HG02642 (cell line): ENCODE data around the gene SSBP3.

Source experiments
- ATAC-seq: cut with Tn5 transposase; IDR thresholded peaks from one replicate; pipeline ENCODE4 v1.9.1; 2021; ENCODE audit warnings: mild to moderate bottlenecking; ENCODE audit not compliant: unreplicated experiment, poor library complexity

SSBP3 gene

DNA sequence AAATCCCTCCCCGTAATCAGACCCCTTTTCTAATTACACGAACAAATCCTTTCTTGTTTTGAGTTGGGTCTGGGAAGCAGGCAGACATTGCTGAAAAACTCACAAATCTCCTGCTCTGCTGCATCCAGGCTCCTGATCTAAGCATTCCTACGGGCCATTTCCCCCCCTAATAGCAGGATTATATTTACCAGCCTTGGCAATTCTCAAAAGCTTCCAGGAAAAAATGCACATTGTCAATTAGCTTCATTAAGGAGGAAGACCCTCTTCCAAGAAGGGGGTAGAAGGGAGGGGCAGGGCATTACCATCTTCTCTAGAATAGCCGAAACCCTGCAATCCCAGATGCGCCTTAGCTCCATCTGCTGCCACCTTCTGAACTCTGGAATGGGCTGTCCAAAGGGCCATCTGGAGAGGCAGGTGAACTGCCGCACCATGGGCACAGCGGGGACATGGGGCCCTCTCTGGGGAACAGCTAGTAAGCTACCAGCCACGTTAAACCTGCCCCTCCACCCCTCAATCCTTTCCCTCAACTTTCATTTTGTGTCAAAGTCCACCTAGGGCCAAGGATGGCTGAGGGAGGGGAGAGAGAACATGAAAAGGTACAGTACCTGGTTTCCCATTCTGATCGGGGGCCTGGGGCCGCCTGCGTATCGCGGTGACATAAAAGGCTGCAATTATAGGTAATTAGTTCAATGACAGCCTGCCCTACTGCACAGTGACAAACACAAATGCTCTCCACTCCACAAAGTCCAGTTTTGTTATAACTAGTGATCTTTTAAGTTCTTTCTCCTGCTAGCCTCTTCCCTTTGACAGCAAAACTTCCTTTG, 149.5 kb downstream of the SSBP3 start:
- no peak for ATAC-seq

DNA sequence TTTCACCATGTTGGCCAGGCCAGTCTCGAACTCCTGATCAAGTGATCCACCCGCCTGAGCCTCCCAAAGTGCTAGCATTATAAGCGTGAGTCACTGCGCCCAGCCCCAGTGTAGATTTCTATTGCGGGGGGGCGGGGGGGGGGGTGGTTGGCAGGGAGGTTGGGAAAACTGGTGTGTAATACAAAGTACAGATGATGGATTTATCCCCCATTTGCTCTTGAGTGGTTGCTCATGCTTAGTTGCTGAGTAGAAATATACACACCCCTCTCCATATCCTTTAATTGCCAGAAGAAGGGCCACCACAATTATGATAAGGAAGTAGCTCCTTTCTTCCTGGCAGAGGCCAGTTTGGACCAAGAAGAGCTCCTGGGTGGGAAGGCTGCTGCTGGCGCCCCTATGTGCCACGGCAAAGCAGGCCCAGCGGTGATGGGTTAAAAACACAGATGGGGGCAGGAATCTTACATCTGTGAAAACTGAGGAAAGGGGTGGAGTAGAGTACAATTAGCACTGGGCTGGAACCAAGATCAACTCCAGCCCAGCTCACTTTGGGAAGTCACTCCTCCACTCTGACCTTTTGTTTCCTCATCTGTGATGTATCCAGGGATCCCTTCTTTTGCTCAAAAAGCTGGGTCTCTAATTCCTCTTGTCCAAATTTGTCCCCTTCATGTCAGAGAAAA, 151.0 kb downstream of the SSBP3 start:
- ATAC-seq: no peak

DNA sequence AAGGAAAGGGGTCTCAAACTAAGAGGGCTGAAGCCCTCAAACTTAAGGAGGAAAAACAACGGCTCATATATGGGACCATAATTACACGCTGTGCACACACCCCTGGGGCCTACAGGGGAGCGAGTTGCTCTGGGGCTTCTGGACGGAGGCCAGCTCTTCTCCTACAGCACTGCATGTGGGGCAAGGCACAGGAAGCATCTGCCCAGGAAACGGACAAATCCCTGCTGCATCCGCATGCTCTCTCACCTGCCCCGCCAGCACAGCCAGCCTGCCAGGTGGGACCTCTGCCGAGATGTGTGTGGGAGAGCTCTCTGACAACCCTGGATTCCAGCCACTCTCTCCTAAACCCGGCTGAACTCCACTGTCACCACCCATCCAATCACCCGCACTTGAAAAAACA, 152.1 kb downstream of the SSBP3 start:
- ATAC-seq: no peak

DNA sequence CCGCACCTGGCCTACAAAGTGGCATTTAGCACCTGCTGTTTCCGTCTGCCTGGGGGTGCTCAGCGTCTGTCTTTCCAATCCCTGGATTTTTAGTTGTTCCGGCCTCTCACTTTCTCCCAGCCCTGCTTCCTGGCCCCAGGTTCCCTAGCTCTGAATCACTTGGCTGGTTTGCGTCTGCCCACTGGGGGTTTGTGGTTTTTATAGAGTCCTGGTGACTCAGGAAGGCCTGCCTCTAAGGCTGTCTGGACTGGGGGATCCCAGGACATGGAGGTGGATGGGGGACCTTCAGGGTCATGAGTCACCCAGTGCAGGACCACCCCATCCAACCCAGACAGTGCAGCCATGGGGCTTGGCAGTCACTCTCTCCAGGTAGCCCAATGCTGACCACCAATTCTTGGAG, 152.7 kb downstream of the SSBP3 start:
- ATAC-seq: no peak

DNA sequence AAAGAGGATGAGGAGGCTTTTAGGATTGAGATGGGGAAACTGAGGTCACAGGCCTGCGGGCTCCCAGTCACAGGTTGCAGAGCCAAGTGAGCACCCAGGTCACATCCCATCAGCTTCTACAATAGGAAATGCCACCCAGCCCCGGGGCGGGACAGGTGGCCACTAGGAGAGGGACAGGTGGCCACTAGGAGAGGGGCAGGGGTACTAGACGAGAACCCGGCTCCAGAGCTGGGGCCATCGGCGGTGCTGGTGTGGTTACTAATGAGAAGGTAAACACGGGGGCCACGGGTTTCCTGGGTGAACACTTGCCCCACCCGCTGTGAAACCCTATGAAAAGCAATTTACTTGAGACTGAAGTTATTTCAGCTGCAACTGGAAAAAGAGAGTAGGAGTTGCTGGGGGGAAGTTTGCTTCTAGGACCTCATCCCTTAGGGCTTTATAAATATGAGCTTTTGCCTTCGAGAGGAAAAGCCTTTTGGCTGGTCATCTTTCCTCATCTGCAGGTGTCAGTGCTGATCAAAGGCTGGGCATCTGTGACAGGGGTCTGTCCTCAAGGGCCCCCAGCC, 153.7 kb downstream of the SSBP3 start:
- no peak for ATAC-seq

DNA sequence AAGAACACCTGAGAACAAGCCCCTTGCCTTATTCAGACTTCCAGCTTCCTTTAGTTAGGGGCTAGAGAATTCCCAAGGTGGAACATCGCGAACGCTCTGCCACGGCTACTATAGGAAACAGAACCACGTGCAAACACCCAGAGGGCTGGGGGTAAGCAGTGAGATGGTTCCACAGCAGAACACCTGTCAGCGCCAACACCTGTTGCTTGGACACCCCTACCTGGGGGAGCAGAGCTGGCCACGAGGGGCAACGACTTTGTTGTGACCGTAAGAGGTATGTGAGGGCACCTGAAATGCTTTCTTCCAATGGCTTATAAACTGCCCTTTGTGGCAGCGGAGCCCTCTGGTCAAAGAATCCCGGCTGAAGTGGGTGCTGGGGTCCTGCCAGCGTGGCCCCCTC, 155.5 kb downstream of the SSBP3 start:
- ATAC-seq: no peak

DNA sequence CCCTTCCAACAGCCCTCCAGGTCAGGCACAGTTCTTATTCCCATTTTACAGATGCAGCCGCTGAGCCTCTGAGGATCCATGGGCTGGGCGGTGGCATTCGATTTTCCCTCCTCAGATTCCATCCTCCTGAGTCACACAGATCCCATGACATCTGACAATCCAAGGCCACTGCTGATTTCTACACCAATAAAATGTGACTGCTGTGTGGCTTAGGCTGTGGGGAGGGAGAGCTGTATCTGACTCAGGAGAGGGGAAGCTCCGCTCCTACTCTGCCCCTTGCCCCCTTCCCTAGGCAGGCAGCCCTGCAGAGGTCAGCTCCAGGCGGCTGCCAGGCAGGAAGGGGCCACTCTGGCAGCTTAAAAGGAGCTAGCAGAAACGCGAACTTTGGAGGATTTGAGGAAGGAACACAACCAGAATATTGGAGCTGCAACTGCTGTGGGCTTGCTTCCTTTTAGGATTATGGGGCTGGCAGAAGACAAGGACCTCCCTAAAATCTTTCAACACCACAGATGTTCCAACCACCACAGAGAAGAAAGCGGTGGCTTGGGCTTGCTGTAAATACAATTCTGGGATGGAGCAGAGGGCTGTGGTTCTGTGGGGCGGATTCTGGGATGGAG, 156.3 kb downstream of the SSBP3 start:
- no peak for ATAC-seq

DNA sequence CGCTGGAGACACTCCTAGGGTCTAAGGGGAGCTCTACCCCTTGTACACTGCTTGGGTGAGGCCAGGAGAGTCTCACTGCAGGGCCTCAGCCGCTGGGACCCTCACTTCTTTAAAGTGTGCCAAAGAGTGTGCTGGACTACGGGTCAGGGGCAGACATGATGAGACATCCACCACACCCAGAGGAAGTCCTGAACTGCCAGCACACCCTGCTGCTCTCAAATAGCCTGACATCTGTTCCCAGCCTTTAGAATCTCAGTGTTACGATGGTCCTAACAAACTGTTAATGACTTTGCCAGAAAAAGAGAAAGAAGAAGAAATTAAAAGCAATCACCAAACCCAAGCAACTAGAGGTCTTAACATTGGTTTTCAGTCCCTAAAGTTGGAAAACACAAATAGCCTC, 157.2 kb downstream of the SSBP3 start:
- no peak for ATAC-seq

DNA sequence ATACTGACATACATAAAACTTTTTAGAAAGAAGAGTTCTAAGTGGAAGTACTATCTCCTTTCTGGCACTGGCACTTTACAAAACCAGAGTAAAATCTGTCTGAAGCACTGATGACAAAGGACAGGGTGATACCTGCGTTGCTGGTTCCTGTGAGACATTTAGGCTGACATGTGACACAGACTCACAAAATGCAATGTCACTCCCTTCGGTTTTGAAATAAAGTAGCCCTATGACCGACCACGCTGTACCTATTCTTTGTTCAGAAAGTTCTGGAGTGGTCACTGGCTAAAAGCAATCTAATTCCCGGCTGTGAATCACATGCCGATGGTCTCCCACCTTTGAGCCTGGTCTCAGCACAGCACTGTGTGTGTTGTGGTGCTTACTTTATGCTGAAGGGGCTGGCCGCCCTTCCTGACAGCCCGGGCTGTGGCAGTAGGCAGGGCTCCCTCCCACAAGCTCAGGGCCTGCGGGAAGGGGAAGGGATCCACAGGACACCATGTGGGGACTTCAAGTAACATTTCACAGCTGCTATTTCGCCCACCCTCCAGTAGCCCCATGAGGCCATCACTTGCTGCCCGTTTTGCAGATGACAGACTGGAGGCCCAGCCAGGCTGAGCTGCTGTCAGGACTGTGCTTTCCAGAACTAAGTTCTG, 158.2 kb downstream of the SSBP3 start:
- ATAC-seq: no peak

DNA sequence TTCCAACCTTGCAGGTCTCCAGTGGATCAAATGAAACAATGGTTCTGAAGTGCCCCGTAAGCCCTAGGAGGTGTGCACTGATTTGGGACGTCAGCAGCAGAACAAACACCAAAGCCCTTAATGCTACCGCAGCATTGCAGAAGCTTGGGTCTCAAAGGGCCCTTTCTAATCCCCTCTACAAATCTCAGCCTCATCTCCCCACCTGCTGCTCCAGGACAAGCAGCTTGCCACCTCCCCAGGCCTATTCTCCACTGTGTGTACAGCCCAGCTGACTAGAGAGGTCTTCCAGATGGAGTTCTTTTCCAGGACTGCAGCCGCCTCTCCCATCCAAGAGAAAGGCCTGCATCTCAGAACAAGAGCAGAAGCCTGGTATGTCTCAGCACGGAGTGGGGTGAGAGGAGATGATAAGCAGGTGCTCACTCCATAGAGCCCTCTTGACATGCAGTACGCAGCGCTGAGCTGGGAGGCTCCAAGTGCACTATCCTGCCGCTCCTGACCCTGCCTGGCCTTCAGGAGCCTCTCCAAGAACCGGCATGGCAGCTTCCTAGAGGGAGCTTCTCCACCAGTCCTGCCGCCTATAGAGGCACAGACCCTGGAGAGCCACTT, 160.0 kb downstream of the SSBP3 start:
- ATAC-seq: no peak

DNA sequence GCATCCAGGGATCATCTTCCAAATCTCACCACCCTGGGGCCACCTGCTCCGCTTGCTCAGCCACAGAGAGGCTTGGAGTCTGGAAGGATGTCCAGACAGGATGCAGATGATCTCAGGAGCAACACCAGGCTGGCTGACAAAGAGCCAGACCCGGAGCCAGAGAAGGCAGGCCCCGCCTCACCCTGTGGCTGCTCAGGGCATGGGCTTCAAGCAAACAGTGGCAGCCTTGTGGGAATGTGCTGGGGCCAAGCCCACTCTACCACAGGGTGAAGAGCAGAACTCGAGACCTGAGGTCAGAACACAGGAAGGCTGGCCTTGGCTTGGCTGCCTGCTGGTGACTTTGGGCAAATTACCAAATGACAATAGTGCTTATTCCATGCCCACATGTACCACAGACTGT, 160.7 kb downstream of the SSBP3 start:
- no peak for ATAC-seq

DNA sequence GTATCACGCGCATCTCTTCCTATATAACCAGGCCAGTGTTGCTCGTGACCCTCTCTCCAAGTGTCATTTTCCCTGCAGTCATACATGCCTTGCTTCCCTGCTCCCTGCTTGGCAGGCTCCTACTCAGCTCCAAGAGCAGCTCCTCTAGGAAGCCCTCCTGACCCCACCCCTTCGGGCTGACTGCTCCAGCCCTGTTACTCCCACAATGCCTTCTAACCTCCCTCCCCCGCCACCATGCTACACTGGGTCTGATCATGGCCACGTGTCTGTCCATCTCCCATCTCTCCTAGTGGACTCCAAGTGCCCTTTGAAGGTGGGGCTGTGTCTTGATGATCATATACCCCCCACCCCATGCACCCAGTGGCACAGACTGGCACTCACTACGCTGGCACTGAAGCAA, 161.5 kb downstream of the SSBP3 start:
- ATAC-seq: no peak

DNA sequence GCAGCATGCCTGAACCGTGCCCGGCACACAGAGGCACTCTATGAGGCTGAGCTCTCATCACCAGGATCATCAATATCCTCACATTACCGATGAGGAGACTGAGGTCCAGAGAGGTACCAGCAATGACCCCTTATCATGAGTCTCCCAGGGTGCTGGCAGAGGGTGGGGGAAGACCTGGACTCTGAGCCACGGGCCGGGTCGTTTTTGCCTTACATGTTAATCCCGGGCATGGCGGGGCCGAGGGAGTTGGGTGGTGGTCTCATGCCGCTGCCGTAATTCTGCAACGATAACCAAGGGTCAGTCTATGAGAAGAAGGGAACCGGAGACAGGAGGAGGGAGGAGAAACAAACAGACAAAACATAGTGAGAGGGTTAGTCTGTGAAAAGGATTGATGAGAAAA, 163.2 kb downstream of the SSBP3 start:
- no peak for ATAC-seq

DNA sequence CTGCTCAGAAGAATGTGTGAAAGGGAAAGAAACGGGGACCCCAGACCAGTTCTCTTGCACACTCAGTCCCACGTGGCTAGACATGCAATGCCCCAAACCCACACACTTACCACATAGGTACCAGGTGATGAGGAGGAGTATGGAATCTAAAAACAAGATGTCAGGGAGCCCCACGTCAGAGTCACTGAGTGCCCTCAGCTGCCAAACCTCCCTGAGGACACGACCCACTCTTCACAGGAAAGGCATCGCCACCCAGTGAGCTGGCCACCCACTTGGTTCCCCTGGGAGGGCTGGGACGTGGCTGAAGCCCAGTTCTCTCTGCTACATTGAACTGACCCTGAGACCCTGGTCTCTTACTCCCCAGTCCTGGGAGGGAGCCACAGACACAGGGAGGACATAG, 164.8 kb downstream of the SSBP3 start:
- ATAC-seq: no peak

DNA sequence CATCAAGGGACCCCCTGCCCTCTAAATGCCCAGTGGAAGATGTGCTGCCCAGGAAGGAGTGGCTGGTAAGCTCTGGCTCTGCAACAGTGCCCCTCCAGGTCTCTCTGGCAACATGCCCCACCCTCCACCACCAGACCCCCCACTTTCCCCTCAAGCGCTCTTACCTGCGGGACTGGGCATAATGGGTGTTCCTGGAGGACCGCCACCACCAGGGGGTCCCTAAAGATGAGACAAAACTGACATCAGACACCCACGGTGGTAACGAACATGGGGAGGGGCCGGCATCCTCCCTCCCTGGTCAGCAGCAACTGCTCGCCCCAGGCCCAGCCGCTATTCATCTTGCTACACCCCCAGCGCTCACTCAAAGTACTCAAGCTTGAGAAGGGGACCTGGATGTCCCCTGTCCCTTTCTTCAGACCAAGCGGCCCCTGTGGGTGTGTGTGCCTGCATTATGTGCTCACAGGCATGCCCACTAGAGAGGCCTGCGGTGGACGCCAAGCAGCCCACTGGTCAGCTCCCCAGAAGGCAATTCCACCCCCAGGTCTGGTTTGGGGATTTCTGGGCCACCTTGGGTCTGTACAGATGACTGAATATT, 165.4 kb downstream of the SSBP3 start:
- ATAC-seq: no peak

DNA sequence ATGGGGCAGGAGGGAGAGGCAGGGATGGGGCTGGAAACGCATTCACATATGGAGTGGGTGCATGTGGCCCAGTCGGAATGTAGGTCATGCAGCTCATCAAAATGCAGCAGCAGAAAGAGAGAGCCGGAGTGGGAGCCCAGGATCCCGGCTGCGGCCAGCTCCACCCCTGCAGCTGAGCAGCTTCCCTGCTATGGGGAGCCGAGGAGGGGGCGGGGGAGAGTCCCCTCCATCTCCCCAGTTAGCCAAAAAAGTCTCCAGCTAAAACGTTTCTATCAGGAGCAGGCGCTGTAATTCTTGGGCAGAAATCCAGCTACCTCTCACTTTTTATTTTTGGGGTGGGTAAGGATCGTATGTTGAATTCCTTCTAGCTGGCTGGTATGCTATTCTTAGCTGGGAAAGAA, 166.6 kb downstream of the SSBP3 start:
- no peak for ATAC-seq

DNA sequence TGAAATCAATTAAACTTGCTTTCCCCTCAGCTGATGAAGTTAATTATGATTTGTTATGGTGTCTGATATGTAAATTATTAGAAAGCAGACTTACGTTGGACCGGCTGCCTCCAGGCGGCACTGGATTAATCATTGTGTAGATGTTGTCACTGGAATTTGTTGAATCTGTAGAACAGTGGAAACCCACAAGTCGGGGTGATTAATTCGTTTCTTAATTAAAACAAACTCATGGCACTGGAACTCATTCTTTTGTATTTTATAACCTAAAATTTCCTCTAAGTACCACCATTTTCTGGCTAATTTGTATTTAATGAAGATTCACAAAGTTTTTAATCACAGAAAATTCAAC, 167.2 kb downstream of the SSBP3 start:
- no peak for ATAC-seq

DNA sequence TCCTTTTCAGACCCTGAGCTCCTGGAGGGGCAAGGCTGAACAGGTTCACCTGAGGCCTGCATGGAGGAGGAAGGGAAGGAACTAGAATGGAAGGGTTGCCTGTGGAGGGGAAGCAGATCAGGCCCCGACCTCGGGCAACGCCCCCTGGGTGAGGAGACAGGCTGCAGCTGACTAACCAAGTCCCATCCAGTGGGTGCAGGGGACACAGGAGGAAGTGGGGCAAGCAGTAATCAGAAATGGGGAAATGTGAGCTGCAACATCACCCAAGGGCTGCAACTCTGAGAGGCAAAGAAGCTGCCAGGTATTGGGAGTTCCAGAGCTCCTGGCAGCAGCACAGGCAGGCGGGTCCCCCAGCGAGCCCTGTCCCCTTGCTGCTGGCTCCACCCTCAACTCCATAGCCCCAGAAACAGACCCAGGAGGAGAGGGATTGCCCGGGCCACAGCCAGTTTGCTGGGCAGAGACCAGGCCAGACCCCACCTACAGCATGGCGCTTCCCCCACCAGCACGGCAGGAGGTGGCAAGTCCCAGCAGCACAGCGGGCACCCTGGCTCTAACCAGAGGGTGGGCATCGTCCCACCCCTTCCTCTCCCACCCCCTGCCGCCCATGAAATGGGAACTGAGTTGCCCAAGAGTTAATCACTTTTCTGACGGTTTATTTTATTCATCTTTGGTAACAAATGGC, 167.7 kb downstream of the SSBP3 start:
- ATAC-seq: no peak

DNA sequence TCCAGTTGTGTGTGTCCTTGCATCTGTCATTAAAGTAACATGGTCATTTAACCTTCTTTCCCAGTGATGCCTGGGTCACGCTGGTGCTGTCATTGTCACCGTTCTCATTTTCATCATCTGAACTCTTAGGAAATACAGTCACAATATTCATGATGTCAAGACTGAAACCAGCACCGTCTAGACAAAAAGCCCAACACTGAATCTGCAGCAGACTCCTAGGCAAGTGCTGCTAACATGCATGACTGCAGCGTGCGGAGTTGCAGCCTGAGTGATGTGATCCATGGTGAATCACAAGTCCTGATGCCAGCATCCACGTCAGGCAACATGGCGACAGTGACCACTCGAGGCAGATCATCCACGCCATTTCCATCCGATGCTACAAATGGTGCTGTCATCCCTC, 168.6 kb downstream of the SSBP3 start:
- ATAC-seq: no peak

DNA sequence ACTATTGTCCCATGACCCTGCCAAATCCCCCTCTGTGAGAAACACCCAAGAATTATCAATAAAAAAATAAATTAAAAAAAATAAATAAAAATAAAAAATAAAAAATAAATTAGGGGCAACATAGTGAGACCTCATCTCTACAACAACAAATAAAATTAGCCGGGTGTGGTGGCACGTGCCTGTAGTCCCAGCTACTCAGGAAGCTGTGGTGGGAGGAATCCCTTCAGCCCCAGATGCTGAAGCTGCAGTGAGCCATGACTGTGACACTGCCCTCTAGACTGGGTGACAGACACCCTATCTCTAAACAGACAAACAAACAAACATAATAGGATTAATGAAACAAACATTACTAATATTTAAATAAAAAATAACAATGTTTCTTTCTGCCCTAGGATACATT, 171.9 kb downstream of the SSBP3 start:
- no peak for ATAC-seq
